ENCODE data around the gene CEMP1.
"Not testable (repeated sequence)": the region's sequence is repeated elsewhere in the genome, so short reads cannot be mapped to it uniquely, and the experiment has no call there.

The CEMP1 gene

GRCh38 chr16:2531371-2531695, at the start of gene CEMP1:
TSS of gene CEMP1 (minus strand) at chr16:2531408. CDS start at chr16:2531073, 335 bp downstream.
- no peak for DNase-seq (ENCODE audit: low spot score)

DNA sequence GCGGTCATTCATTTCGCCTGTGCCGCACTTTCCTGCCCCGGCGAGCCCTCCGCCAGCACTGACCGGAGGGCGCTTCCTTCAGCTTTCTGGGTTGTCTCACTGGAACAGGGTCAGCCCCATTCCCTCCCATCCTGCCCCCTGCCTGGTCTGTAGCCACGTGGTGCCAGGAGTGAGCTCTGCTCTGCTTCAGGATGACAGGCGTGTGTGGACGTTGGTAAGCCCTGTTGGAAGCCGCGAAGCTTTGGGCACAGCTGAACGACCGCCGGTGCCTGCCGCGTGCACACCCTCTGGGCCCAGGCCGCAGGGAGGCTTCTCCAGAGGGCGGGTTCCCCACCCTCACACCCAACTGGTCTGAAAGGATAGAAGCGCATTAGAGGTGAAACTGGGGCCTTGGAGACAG, 49.6 kb upstream of the CEMP1 start:
- DNase-seq (ENCODE audit: low spot score) = not testable (repeated sequence)

DNA sequence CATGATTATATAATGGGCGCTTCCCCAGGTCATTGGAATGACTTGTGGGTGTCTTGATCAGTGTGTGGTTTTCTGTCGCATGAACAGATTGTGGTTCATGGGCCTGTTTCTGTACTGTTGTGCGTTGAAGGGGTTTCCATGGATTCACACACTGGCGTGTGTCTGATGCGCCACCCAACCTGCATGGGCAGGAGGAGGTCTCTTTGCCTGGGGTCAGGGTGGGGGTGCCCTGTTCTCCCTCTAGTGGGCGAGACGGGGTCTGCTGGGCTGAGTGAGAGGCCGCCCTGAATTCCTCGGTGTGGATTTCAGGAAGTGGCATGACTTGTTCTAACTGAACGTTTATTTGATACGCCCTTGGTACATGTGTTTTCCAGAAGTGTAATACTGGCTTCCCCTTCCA, 48.9 kb upstream of the CEMP1 start:
- not testable (repeated sequence) for DNase-seq (ENCODE audit: low spot score)

GRCh38 chr16:2578905-2579304, 47.7 kb upstream of the CEMP1 start:
- DNase-seq (ENCODE audit: low spot score) = not testable (repeated sequence)

- not testable (repeated sequence) for DNase-seq (ENCODE audit: low spot score)
These were observed 45.8 kb upstream of the CEMP1 start for GRCh38 chr16:2577044-2577443.

DNA sequence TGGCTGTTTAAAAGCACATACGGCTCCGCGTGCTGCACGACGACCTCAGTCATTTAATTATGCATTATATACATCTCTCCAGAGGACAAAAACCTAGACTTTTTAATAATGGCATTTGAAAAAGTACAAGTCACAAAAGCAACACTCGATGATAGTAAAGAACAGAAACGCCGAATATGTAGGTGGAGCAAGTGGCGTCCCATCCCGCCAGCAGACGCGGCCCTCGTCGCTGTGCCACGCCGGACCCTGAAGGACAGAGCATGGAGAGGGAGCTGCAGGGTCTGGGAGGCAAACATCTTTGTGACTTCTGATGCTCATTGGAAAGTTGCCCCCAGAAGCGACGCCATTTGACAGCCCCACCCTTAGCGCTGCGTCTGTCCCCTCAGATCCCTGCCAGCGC, 44.6 kb upstream of the CEMP1 start:
- DNase-seq (ENCODE audit: low spot score) = not testable (repeated sequence)

DNA sequence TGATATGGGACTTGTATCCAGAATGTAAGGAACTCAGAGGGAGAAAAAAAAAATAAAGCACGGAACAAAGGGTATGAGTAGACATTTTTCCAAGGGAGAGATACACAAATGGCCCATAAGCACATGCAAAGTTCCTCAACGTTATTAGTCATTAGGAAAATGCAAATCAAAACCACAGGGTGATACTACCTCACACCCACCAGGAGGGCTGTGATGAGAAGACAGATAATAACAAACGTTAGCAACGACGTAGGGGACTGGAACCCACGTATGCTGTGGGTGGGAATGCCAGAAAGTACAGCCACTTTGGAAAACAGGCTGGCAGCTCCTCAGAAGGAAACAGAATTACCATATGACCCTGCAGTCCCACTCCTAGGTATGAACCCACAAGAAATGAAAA, 41.5 kb upstream of the CEMP1 start:
- DNase-seq (ENCODE audit: low spot score) = not testable (repeated sequence)

- DNase-seq (ENCODE audit: low spot score) = not testable (repeated sequence)
These were observed 37.4 kb upstream of the CEMP1 start for GRCh38 chr16:2568573-2568972.

- not testable (repeated sequence) for DNase-seq (ENCODE audit: low spot score)
These were observed 36.3 kb upstream of the CEMP1 start for GRCh38 chr16:2567506-2567905.

DNA sequence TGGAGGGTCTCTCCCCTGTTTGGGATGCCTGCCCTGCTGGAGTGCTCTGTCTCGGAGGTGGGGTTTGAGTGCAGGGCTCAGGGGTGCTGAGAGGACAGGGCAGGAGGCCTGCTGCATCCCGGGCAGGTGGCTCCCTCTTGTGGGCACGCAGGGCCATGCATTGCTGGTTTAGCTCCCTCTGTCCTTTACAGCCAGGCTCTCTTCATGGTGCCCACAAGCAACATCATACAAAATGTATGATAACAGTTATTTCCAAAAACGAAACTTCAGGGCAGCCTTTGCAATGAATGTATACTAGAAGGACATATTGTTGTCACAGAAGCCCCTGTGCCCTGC, 29.6 kb upstream of the CEMP1 start:
- not testable (repeated sequence) for DNase-seq (ENCODE audit: low spot score)

DNA sequence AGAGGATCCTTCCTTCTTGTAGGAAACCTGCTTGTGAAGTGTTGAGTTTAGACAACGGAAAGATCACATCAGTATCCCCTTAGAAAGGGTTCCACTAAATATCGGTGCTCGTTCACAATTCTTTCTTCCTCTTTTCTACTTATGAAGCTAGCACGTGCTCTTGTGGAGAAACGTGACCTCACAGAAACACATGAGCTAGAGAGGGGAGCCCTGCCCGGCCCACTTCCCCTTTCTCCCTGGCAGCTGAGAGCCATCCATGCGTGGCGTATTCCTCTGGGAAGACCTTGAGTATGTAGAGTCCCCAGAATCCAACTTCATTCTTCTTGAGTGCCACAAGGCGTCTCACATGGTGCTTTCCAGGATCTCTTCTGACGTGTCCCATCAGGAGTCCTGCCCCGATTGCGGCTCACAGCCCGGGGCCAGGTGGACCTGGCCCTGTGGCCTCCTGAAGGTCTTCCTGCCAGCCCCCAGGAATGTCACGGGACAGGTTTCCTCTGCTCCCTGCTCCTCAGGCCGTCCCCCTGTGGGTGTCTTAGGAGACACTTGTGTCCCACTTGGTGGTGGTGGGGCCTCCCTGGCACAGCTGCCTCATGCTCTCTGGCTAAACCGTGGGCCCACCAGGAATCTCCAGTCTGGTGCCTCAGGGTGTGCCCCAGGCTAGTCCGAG, 29.1 kb upstream of the CEMP1 start:
- DNase-seq (ENCODE audit: low spot score) = not testable (repeated sequence)

- not testable (repeated sequence) for DNase-seq (ENCODE audit: low spot score)
These were observed 25.9 kb upstream of the CEMP1 start for GRCh38 chr16:2557150-2557549.

- DNase-seq (ENCODE audit: low spot score) = not testable (repeated sequence)
These were observed 23.7 kb upstream of the CEMP1 start for GRCh38 chr16:2554709-2555425.

DNA sequence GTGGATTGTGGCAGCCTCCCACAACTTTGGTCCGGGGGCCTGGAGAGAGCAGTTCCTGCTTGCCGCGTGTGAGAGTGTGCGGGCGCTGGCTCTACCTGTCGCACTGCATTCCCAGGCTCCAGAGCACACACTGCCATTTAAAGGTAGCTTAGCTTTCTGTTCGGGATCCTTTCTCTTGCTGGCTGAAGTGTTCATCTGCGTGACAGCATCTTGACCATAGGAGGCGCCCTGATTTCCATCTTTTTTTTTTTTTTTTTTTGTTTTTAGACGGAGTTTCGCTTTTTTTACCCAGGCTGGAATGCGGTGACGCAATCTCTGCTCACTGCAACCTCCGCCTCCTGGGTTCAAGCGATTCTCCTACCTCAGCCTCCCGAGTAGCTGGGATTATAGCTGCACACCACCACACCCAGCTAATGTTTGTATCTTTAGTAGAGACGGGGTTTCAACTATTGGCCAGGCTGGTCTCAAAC, 20.2 kb upstream of the CEMP1 start:
- DNase-seq (ENCODE audit: low spot score) = not testable (repeated sequence)

DNA sequence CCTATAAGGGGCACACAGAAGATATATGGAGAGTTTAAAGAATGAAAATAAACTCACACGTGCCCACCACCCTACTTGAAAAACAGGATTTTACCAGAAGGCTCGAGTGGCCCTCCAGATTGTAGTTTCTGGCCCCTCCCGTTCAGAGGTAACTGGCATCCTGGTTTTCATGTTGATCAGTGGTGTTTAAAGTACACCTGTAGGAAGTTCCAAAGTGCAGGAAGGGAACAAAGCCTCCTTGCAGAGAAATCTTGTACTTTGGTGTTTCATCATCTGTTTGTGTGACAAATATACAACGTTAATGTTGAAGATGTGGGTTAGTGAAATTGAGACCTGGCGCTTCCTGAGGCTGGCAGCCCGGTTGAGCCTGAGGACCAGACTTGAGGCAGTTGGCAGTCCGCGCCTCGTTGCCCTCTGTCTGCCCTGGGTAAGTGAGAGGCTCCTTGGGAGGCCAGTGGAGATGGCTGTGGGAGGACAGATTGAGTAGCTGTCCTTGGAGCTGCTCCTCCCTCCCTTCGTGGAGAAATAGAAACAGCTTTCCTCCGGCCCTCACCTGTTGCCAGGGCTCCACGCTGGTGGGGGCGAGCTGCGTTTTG, 19.2 kb upstream of the CEMP1 start:
- not testable (repeated sequence) for DNase-seq (ENCODE audit: low spot score)

DNA sequence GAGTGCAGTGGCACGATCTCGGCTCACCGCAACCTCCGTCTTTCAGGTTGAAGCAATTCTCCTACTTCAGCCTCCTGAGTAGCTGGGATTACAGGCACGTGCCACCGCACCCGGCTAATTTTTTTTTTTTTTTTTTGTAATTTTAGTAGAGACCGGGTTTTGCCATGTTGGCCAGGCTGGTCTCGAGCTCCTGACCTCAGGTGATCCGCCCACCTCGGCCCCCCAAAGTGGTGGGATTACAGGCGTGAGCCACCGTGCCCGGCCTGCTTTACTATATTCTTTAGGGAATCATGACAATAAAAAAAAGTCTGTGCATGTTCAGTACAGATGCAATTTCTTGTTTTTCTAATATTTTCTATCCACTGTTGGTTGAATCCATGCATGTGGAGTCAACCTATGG, 12.6 kb upstream of the CEMP1 start:
- not testable (repeated sequence) for DNase-seq (ENCODE audit: low spot score)

- DNase-seq (ENCODE audit: low spot score) = not testable (repeated sequence)
These were observed 10.2 kb upstream of the CEMP1 start for GRCh38 chr16:2541409-2541808.

DNA sequence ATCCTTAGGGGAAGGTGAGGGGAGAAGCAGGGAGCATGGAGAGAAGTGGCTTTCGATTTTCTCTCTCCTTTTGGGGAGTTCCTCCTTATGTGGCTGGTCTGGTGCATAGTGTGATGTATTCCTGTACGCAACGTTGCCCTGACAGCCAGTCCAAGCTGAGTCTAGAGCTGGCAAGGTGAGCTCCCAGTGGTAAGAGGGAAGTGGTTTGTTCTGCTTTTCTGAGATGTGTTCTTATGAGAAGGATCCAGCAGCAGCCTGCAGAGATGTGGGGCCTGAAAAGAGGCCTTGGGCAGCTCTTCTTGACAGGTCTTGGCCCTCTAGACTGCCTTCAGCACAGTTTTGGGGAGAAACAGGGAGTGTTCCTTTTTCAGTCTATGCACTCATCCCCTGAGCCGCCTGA, 9.7 kb upstream of the CEMP1 start:
- not testable (repeated sequence) for DNase-seq (ENCODE audit: low spot score)

DNA sequence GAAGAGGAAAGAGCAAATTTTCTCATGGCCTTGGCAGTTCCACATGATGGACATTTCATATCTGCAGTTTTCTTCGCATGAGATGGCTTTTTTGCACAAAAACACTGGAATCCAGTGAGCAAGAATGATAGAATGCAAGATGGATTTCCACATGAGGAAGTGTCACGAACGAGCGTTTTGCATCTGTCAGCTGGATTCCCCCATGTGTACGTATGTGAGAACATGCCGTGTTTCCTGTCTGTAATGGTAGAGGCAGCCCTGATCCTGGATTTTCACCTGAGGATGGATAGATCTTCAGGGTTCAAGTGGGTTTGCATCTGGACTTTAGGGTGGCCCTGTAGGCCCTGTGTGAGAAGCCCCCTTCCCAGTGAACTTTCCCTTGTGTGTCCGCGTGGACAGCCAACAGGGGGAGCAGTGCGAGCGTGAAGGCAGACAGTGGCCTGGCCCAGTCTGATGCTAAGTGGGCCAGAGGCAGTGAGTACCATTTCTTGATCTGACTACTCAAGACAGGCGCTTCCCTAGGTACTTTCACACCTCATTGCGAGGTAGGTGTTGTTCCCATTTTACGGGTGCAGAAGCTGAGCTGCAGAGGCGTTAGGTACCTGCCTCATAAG, 8.7 kb upstream of the CEMP1 start:
- DNase-seq (ENCODE audit: low spot score) = not testable (repeated sequence)

- DNase-seq (ENCODE audit: low spot score) = not testable (repeated sequence)
These were observed 8.1 kb upstream of the CEMP1 start for GRCh38 chr16:2539192-2539844.

DNA sequence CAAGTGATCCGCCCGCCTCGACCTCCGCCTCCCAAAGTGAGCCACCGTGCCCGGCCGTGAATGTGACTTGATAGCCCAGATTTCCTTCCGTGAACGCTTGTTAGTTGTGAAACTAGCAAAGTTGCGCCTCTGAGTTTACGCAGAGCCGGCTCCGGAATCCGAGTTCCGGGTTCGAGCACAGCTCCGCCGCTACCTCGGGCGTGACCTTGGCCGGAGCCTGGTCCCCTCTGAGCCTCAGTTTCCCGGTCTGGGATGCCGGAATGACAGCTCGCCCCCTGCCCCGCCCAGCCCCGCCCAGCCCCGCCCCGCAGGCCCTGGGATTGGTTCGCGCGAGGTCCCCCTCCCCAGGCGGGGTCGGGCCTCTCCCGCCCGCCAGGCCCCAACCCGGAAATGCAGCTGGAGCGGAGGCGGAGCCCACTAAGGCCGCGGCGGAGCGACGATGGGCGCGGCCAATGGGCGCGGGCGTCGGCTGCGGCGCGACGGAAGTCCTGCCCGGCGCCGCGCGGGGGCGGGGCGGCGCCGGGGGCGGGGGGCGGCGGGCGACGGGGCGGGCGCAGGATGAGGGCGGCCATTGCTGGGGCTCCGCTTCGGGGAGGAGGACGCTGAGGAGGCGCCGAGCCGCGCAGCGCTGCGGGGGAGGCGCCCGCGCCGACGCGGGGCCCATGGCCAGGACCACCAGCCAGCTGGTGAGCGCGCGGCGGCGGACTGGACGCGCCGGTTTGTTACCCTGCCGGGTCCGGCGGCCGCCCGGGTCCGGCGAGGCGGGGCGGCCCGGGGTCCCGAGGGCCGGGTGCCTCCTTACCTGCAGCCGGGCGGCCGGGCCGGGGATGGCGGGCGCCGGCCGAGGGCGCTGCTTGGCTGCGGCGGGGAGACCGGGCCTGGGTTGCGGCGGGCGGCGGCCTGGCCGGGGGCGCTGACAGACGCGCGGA, 6.5 kb upstream of the CEMP1 start, which contains the start of gene PDPK1:
Gene PDPK1, plus strand, starts transcription at position 571 of the 929 bp plus-strand sequence. Its CDS starts 92 bp downstream, at position 663.
- DNase-seq (ENCODE audit: low spot score) = peak; percentile 97

Data from D341Med (cell line).